Activated CD4-positive, alpha-beta T cell treated with anti-CD3 and anti-CD28 coated beads, Interleukin-2, Interleukin-4, amounts not matched to agents 100 ng/mL and 50 ng/mL, durations not matched to agents 16 hours and 8 hours (primary cell): Measurements from ENCODE around the gene WDR7.

Source experiments
- DNase-seq: peaks from one replicate; pipeline ENCODE4 v3.0.0-alpha.2; 2020; ENCODE audit warnings: low spot score

The WDR7 gene

GRCh38 chr18:56992777-56993176, 341.6 kb downstream of the WDR7 start:
- peak; percentile 66 for DNase-seq

GRCh38 chr18:56995579-56996188, 344.5 kb downstream of the WDR7 start:
- no peak for DNase-seq

GRCh38 chr18:56997200-56997599, 346.0 kb downstream of the WDR7 start:
- no peak for DNase-seq

- no peak for DNase-seq
Measured at GRCh38 chr18:56999823-57000222, 348.7 kb downstream of the WDR7 start.

GRCh38 chr18:57002627-57003026, 351.5 kb downstream of the WDR7 start:
- no peak for DNase-seq

- DNase-seq, result no peak
Measured at GRCh38 chr18:57003342-57003741, 352.2 kb downstream of the WDR7 start.

- DNase-seq, result peak; percentile 80
Measured at GRCh38 chr18:57004366-57005121, 353.4 kb downstream of the WDR7 start.

- no peak for DNase-seq
Measured at GRCh38 chr18:57008001-57008686, 357.0 kb downstream of the WDR7 start.

GRCh38 chr18:57009844-57010243, 358.7 kb downstream of the WDR7 start:
- no peak for DNase-seq

- no peak for DNase-seq
Measured at GRCh38 chr18:57014772-57015413, 363.7 kb downstream of the WDR7 start.

GRCh38 chr18:57015451-57015850, 364.3 kb downstream of the WDR7 start:
- no peak for DNase-seq

- no peak for DNase-seq
Measured at GRCh38 chr18:57018845-57019244, 367.7 kb downstream of the WDR7 start.

GRCh38 chr18:57022716-57023115, 371.6 kb downstream of the WDR7 start:
- no peak for DNase-seq

- no peak for DNase-seq
Measured at GRCh38 chr18:57023275-57023882, 372.2 kb downstream of the WDR7 start.

GRCh38 chr18:57025540-57025939, 374.4 kb downstream of the WDR7 start:
- DNase-seq, result no peak

- DNase-seq, result no peak
Measured at GRCh38 chr18:57026316-57026715, 375.2 kb downstream of the WDR7 start.

GRCh38 chr18:57027190-57027708, 376.1 kb downstream of the WDR7 start:
- DNase-seq, result no peak

- no peak for DNase-seq
Measured at GRCh38 chr18:57029761-57030160, 378.6 kb downstream of the WDR7 start.

- DNase-seq, result no peak
Measured at GRCh38 chr18:57030417-57030816, 379.3 kb downstream of the WDR7 start.

- DNase-seq, result no peak
Measured at GRCh38 chr18:57035590-57035989, 384.4 kb downstream of the WDR7 start.

GRCh38 chr18:57038395-57038794, 387.2 kb downstream of the WDR7 start:
- no peak for DNase-seq

GRCh38 chr18:57040175-57040574, 389.0 kb downstream of the WDR7 start:
- DNase-seq, result no peak
